ENCODE results near the gene CHST7.

CHST7 gene

DNA sequence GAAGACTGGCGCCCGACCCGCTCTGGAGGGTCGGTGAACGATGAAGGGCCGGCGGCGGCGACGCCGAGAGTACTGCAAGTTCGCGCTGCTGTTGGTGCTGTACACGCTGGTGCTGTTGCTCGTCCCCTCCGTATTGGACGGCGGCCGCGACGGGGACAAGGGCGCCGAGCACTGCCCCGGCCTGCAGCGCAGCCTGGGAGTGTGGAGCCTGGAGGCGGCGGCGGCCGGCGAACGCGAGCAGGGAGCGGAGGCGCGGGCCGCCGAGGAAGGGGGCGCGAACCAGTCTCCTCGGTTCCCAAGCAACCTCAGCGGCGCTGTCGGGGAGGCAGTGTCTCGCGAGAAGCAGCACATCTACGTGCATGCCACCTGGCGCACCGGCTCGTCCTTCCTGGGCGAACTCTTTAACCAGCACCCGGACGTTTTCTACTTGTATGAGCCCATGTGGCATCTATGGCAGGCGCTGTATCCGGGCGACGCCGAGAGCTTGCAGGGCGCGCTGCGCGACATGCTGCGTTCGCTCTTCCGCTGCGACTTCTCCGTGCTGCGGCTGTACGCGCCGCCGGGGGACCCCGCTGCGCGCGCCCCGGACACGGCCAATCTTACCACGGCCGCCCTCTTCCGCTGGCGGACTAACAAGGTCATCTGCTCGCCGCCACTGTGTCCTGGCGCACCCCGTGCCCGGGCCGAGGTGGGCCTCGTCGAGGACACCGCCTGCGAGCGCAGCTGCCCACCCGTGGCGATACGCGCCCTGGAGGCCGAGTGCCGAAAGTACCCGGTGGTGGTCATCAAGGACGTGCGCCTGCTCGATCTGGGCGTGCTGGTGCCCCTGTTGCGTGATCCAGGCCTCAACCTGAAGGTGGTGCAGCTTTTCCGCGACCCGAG lies 568 bp downstream of the CHST7 start:
- DNase-seq, result peak; percentile 35

DNA sequence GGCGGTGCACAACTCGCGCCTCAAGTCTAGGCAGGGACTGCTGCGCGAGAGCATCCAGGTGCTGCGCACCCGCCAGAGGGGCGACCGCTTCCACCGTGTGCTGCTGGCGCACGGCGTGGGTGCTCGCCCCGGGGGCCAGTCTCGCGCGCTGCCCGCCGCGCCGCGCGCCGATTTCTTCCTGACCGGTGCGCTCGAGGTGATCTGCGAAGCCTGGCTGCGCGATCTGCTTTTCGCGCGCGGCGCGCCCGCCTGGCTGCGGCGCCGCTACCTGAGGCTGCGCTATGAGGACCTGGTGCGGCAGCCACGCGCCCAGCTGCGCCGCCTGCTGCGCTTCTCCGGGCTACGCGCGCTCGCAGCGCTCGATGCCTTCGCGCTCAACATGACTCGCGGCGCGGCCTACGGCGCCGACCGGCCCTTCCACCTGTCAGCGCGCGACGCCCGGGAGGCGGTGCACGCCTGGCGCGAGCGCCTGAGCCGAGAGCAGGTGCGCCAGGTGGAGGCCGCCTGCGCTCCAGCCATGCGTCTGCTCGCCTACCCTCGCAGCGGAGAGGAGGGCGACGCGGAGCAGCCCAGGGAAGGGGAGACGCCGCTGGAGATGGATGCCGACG lies 1.3 kb downstream of the CHST7 start:
- no peak for DNase-seq

DNA sequence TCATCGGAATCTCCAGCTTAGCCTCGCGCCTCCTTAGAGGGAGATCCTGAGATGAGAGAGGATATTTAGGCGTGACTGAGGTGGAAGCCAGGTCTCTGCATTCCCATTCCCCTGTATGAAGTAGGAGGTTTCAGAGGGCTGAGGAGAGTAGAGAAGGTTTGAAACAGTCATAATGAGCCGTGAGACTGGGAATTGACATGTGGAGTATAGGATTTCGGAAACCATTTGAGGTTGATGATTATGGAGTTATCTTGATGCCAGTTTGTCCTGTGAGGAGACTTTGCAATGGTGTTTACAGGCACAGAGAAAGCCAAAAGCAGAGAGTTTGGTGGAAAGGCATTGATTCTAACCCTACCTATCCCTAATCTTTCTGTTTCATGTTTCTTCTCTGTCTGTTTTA lies 2.0 kb downstream of the CHST7 start:
- DNase-seq, result no peak

GRCh38 chrX:46575991-46576392 lies 2.4 kb downstream of the CHST7 start:
- DNase-seq, result peak; percentile 26

DNA sequence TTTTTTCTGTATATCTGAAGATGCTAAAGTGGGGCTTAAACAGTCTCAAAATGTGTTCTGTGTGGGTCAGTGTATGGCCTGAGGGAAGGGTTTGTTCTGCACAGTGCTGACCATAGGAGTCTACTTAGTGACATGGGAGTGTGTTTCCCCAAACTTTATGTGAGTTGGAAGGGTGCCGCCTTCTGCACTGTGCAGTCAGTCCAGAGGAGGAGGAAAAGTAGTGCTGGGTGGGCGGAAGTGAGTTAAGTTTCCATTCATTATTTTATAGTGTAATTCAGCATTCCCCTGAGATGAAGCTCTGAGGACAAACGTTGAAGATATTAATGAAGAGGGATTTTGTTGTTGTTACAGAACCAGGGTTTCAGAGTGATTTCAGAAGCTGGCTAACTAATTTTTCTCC lies 2.9 kb downstream of the CHST7 start:
- DNase-seq, result peak; percentile 41

DNA sequence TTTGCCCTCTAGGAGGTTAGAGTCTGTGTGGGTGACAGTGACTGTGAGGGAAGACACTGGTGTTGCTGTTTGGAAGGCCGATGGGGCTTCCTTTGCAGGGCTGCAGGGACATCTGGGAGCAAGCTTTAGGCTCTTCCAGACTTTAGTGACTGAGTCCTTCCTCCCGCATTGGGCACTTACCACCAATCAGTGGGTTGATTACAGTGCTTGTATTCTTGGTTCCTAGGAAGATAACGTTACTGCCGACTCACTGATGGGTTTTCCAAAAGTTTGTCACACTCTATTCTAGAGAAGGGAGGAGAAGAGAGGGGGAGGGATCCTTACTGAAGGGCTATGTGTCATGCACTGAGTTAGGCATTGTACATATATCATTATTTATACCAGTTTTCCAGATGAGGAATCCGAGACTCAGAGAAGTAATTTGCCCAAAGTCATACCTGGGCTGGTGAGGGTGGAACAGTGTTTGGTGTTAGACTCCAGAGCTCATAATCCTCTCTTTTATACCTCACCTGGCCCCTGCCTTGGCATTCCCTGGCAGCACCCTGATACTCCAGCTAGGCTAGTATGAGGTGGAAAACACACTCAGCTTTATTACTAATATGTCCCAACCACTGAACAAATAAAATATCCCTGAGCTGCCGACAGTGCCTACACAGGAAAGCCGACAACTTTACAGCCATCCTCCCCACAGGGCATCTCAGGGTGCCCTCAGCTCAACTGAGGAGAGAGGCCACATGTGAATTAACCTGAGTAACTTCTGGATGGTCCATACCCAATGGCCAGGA lies 3.8 kb downstream of the CHST7 start:
- peak; percentile 62 for DNase-seq

- DNase-seq, result no peak
Measured at GRCh38 chrX:46579250-46579649, 5.7 kb downstream of the CHST7 start.

DNA sequence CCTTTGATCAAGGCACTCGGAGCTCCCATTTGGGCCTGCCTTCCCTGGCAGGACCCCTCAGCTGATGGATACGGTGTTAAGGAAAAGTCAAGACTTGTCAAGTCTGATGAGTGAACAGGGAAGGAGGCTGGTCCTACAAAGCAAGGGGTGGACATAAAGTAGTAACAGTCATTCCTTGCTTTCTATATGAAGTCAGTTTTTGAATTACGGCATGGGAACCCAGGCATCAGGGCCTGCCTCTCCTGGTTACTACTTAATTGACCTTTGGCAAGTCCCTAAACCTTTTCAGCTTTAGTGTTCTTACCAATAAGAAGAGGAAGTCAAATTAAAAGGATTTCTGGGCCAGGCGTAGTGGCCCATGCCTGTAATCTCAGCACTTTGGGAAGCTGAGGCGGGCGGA lies 7.0 kb downstream of the CHST7 start:
- no peak for DNase-seq

DNA sequence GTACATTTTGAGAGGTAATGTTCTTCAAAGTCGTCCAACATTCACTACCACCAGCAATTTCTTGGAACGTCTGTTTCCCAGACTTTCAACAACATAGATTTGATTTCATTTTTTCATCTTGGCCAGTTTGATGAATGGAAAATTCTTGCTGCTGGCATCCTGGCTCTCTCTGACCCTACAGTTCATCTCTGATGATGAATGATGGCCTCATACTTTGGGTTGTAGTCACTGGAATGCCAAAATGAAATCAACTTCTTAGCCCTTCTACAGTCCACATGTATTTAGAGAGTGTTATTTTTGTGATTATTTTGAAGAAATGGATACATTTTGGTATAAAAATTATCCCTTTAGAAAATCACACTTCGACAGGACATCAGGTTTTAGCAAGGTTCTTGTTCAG lies 8.8 kb downstream of the CHST7 start:
- DNase-seq, result peak; percentile 78

- DNase-seq, result peak; percentile 89
Measured at GRCh38 chrX:46582966-46583365, 9.4 kb downstream of the CHST7 start.

DNA sequence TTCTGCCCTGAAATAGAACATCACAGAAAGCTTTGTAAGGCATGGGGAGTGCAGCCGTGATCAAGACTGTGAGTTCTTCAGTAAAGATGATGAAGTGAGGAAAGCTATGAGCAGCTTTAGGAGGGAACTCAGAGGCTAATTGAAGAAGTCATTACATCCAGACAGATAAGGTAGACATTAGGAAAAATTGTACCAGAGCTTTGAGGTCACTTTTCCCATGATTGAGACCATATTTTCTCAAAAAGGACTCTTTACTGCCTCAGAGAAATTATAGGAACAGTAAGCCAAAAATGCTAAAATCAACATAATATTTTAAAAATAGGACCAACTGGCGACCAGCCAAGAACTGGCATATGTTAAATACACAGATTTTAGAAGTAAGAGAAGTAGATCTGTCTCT lies 11.2 kb downstream of the CHST7 start:
- no peak for DNase-seq

- DNase-seq, result peak; percentile 45
Measured at GRCh38 chrX:46587158-46587557, 13.6 kb downstream of the CHST7 start.

DNA sequence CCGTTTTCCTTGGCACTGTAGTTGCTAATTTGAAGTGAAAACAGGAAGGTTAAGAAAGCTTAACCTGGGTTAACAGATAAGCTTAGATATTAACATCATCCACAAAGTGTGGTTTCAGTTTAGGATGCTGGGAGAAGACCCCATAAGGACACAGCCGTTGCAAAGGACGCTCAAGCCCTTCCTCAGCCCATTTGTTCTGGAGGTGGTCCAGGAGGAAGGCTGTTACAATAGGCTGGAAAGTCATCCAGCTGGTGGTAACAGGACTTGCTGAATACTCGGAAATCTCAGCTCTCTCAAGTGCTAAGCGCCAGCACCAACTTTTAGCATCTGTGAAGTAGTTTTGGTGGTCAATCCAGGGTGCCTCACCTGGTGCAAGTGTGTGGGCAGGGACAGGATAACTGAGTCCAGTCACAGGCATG lies 14.2 kb downstream of the CHST7 start:
- peak; percentile 34 for DNase-seq

DNA sequence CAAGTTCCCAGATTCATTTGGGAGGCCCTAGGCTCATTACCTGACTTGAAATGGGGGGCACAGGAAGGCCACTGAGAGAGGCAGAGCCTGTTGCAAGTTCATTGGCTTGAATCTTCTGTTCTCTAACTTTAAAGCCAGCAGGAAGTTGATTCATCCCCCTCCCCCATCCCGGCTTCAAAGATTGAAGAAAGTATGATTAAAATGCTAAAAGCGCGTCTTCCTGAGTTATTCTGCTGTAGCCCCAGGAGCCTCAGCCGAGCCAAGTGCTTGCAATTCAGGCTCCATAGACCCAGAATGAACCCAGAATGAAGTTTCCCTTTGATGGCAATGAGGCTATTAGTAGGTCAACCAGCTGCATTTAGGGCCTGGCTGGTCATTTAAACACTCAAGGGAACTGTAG lies 14.7 kb downstream of the CHST7 start:
- peak; percentile 76 for DNase-seq

GRCh38 chrX:46589977-46590723 lies 16.6 kb downstream of the CHST7 start:
- peak; percentile 70 for DNase-seq

- no peak for DNase-seq
Measured at GRCh38 chrX:46595084-46595483, 21.5 kb downstream of the CHST7 start.

- DNase-seq, result no peak
Measured at GRCh38 chrX:46597208-46597607, 23.6 kb downstream of the CHST7 start.

- no peak for DNase-seq
Measured at GRCh38 chrX:46597771-46598170, 24.2 kb downstream of the CHST7 start.

DNA sequence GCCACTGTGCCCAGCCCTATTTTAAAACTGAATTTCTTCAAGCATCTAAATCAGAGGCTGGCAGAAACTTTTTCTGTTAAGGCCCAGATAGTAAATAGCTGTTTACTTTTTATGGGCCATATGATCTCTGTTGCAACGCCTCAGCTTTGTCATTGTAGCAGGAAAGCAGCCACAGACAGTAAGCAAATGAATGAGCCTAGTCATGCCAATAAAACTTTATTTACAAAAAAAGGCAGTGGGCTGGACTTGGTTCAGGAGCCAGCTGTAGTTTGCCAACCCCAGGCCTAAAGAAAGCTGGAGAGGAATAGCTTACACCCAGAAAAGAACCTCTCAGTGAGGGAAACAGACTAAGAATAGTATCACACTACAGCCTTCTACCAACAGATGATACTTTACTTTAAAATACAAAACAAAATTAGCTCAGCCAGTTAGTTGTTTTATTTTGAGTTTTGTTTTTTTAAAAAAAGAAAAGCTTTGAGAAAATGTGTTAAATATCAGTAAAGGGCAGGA lies 25.5 kb downstream of the CHST7 start:
- DNase-seq, result no peak

DNA sequence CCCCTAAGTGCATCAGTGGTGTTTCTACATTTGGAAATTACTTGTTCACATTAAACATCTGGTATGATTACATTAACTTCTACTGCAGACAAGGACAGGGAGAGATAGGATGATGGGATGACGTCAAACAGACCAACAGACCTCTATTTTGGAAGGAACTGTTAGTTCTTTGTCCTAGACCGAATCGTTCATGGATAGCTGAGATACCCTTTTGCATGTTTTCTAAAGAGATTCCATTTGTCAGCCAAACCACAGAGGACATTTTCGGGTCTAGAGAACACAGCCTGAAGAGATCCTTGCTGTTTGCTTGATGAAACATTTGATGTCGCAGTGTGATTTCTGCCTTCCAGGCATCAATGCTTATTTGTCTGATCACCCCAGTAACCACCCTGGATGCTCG lies 27.7 kb downstream of the CHST7 start:
- no peak for DNase-seq

GRCh38 chrX:46602468-46603102 lies 29.0 kb downstream of the CHST7 start:
- DNase-seq, result no peak

- DNase-seq, result no peak
Measured at GRCh38 chrX:46607916-46608315, 34.4 kb downstream of the CHST7 start.
